SK-N-MC (cell line): Measurements from ENCODE around the gene HAT1.

Experiments used
- EZH2 ChIP-seq: fragments of 200-600 bp; sonication (generic); IDR thresholded peaks from one replicate; pipeline ENCODE4 v1.6.1; 2017; ENCODE audit warnings: antibody characterized with exemption
- FOXP2 ChIP-seq: optimal IDR thresholded peaks from 2 replicates; pipeline ENCODE3; 2011; ENCODE audit warnings: mild to moderate bottlenecking, moderate library complexity; ENCODE audit not compliant: insufficient read depth; ENCODE audit errors: extremely low read length, control extremely low read depth
- POLR2AphosphoS5 ChIP-seq: IDR thresholded peaks from 2 replicates; pipeline ENCODE4 v1.6.1; 2012; ENCODE audit warnings: mild to moderate bottlenecking, low read depth, low read length, borderline replicate concordance

DNA sequence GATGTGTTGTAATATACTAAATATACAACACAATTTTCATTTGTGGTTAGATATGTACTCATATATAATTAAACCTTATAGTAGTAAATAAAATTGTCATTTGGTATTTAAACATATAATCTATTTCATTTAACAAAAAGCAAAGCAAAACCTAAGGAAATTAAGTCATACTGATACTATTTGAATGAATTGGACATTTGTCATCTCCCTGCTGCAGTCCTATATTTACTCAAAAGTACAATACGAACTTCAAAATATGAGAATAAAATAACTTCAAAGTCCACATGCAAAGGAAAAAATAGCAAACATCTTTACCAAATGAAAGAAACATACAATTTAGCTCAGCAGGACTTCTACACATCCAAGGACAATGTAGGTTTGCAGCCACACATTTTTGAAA, 11.8 kb upstream of the HAT1 start:
- TF ChIP-seq POLR2AphosphoS5 (no peak), EZH2 (no peak), FOXP2 (no peak)
